ENCODE measurements around the gene KIF21A.

KIF21A gene

DNA sequence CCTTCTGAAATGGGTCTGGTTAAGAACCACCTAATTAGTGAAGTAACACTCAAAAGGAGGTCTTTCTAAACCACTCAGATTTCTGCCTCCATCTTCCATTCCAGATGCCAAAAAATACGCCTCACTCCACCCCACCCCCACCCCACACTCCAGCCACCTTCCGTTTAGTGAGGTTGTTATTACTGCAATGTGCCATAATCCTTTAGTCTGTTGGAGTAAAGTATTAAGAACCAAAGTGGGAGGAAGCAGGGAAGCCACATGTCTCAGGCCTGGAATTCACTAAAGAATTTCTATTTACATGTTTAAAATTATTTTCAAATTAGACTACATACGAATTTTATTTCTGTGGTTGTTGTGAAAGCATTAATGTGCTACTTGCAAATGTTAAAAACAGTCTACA lies 7.4 kb downstream of the KIF21A start:
- ChIA-PET CTCF (no interaction called here), POLR2A (no interaction called here)
- TF ChIP-seq, protein P1, sequence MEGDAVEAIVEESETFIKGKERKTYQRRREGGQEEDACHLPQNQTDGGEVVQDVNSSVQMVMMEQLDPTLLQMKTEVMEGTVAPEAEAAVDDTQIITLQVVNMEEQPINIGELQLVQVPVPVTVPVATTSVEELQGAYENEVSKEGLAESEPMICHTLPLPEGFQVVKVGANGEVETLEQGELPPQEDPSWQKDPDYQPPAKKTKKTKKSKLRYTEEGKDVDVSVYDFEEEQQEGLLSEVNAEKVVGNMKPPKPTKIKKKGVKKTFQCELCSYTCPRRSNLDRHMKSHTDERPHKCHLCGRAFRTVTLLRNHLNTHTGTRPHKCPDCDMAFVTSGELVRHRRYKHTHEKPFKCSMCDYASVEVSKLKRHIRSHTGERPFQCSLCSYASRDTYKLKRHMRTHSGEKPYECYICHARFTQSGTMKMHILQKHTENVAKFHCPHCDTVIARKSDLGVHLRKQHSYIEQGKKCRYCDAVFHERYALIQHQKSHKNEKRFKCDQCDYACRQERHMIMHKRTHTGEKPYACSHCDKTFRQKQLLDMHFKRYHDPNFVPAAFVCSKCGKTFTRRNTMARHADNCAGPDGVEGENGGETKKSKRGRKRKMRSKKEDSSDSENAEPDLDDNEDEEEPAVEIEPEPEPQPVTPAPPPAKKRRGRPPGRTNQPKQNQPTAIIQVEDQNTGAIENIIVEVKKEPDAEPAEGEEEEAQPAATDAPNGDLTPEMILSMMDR (IDR thresholded peaks at IDR 0.05; ENCODE audit: insufficient read depth, low read length, missing control alignments), result no peak
- no peak for DNase-seq (ENCODE audit: low read depth, low spot score)
- H3K4me3 ChIP-seq (ENCODE audit: low read depth, low read length), result no peak overlapping the region

DNA sequence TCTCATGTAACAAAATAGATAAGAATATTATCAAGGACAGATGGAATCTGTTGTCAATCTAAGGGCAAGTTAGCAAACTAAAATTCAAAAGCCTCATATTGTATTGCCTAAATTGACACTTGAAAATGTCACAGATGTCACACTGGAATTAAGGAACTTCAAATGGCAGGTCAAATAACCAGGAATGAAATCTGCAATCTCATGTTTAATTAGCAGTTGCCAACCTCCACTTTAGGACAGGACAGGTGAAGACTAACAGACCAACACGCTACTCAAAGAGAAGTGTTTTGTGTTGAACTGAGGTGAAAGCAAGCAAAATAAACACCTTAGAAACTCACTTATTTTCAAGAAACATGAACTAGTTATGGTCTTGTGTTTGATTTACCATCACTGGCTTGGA lies 11.1 kb downstream of the KIF21A start:
- POLR2A ChIA-PET, result no interaction called here
- no peak for DNase-seq (ENCODE audit: low read depth, low spot score)
- CTCF ChIA-PET, result no interaction called here
- TF ChIP-seq, protein P1 (IDR thresholded peaks at IDR 0.05; ENCODE audit: insufficient read depth, low read length, missing control alignments), result no peak
- no peak overlapping the region for H3K4me3 ChIP-seq (ENCODE audit: low read depth, low read length)

DNA sequence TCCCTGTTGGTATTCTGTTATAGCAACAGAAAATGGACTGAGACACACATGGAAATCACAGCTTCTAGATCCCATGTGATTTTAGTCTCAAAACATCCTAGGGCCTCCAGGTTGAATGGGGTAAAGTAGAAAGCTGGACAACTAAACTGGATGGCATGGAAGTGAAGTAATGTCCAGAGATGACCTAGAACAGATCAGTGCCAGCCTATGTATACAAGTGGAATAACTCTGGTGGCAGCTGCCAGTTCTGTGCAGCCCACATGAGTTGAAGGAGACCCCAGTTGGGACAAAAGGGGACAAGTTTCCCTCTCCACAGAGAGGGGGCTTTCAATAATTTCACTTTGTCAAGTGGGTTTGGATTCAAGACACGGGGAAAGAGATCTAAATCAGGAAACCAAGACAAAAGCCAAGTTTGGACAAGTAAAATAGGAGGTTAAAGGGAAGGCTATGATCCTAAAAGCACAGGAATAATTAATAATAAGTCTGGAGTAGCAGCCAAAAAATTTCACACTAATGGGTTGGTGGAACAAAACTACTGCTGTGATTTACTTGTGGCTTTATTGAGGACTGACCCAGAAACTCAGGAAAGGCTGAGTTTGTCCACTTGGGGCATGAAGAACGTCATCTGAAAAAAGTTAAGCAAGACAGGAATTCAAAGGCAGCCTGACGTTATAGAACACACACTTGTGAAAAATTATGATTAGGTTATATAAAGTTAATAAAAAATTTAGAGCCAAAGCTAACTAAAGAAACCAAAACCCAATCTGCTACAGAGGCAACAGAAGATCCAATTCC lies 11.7 kb downstream of the KIF21A start:
- no peak for DNase-seq (ENCODE audit: low read depth, low spot score)
- ChIA-PET POLR2A (no interaction called here), CTCF (no interaction called here)
- H3K4me3 ChIP-seq (ENCODE audit: low read depth, low read length), result no peak overlapping the region
- TF ChIP-seq, protein P1 (IDR thresholded peaks at IDR 0.05; ENCODE audit: insufficient read depth, low read length, missing control alignments), result no peak

DNA sequence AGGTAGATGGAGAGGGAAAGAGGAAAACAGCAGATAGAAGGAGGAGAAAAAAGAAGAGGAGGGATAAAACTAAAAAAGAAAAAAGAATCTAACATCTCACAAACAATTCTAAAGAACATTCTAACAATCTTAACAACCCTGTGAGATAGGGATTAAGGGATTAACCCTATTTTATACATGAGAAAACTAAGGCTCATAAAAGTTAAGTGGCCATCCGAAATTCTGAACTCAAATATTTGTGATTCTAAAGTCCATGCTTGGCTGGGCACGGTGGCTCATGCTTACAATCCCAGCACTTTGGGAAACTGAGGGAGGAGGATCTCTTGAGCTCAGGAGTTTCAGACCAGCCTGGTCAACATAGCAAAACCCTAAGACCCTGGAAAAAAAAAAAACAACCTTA lies 13.1 kb downstream of the KIF21A start:
- ChIA-PET CTCF (no interaction called here), POLR2A (no interaction called here)
- H3K4me3 ChIP-seq (ENCODE audit: low read depth, low read length), result no peak overlapping the region
- DNase-seq (ENCODE audit: low read depth, low spot score), result no peak
- TF ChIP-seq, protein P1 (IDR thresholded peaks at IDR 0.05; ENCODE audit: insufficient read depth, low read length, missing control alignments), result no peak

DNA sequence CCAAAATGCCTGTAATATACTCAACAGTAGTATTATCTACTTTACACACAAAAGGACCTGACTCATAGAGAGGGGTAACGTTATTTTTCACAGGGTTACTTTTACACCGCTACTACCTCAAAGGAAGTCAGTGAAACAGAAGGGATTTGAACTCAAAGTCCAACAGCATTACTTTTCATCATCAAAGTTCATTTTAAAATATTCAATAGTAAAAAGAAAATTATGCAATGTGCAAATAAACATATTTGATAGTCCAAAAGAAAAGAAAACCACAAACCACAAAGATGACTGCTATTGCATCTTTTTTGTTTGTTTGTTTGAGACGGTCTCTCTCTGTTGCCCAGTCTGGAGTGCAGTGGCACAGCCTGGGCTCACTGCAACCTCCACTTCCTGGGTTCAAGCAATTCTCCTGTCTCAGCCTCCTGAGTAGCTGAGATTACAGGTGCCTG lies 15.5 kb downstream of the KIF21A start:
- CTCF ChIA-PET, result no interaction called here
- DNase-seq (ENCODE audit: low read depth, low spot score), result no peak
- no peak overlapping the region for H3K4me3 ChIP-seq (ENCODE audit: low read depth, low read length)
- TF ChIP-seq, protein P1 (IDR thresholded peaks at IDR 0.05; ENCODE audit: insufficient read depth, low read length, missing control alignments), result no peak
- POLR2A ChIA-PET, result no interaction called here

DNA sequence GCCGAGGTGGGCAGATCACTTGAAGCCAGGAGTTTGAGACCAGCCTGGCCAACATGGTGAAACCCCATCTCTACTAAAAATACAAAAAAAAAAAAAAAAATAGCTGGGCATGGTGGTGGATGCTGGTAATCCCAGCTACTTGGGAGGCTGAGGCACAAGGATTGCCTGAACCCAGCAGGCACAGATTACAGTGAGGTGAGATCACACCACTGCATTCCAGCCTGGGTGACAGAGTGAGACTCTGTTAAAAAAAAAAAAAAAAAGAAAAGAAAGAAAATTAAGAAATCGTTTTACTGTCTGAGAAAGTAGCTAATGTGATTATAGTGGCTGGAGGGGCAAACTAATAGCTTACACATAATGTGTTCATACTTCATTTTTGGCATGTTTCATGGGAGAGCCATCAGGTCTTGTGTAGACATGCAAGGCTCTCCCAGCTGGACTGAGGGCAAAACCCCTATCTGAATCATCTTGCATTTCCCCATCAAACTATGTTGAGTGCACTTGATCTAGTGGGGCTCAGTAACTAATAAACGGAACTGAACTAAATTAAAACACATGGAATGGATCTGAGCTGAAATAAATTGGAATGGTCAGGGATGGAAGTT lies 16.2 kb downstream of the KIF21A start:
- no peak for DNase-seq (ENCODE audit: low read depth, low spot score)
- TF ChIP-seq, protein P1 (IDR thresholded peaks at IDR 0.05; ENCODE audit: insufficient read depth, low read length, missing control alignments), result no peak
- POLR2A ChIA-PET, result no interaction called here
- CTCF ChIA-PET, result no interaction called here
- H3K4me3 ChIP-seq (ENCODE audit: low read depth, low read length), result no peak overlapping the region

All from AG04449 (cell line).